Measurements from ENCODE around the gene TANC1. TPM values are rescaled to one million over a fixed set of nuclear protein-coding genes. Genes with fewer than 3 reads are reported as not detected.

TANC1 gene
- total and polyA plus RNA-seq, 2 donors (not counting 3 experiments of a cell fraction or from before 2014, with no cell fraction given): 58.9 to 99.4 TPM

DNA sequence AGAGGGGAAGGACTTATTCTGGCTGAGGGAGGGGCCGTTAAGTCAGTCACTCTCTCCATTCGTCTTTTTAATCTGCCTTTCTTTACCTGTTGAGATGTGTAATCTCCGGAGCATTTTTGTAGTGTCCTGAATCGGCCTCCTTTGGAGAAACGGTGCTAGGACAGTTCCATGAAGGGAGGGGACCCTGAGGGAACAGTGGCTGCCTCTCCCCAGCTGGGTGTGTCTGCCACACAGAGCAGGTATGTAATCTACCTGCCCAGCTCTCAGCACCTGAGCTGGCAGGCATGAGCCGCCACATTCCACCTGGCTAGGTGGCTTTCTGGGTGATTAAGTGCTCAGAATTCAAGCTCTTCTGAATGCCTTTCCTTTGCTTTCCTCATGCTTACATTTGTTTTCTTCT is 186.9 kb downstream of the TANC1 start:
- Histone ChIP-seq H4K20me1 (replicated peaks; ENCODE audit: control insufficient read depth, extremely low read depth, insufficient read depth, low read length) (no peaks in the 10 kb centered on the region), H3K9me3 (replicated peaks; ENCODE audit: control insufficient read depth, insufficient read depth, low read length) (no peaks in the 10 kb centered on the region), H3K27ac (ENCODE audit: insufficient read depth, low read depth, low read length) (no peak overlapping the region), H3K27me3 (ENCODE audit: control insufficient read depth in 2 of 2, insufficient read depth in 2 of 2, low read length in 2 of 2) (no peaks in the 10 kb centered on the region), H2AFZ (ENCODE audit: low read depth, low read length) (no peak overlapping the region), H3K4me3 (replicated peaks in 1 of 3; ENCODE audit: insufficient read depth in 1 of 3, low read depth in 1 of 3, low read length in 3 of 3) (no peak overlapping the region), H3K79me2 (ENCODE audit: control insufficient read depth, insufficient read depth, low read length) (peaks cover 6% of the 10 kb centered on the region), H3K4me1 (ENCODE audit: control insufficient read depth, extremely low read depth, insufficient read depth, low read length) (peaks cover 38% of the 10 kb centered on the region), H3K36me3 (ENCODE audit: control insufficient read depth in 2 of 2, extremely low read depth in 1 of 2, insufficient read depth in 2 of 2, low read length in 2 of 2) (peaks cover 15 to 21% of the 10 kb centered on the region in 2 experiments), H3K9me1 (replicated peaks; ENCODE audit: control insufficient read depth, extremely low read depth, insufficient read depth, low read length) (no peaks in the 10 kb centered on the region), H3K9ac (replicated peaks; ENCODE audit: extremely low read depth, insufficient read depth, low read length) (no peak overlapping the region), H3K4me2 (ENCODE audit: insufficient read depth, low read length) (no peak overlapping the region)
- dilution Hi-C loops (cut with MboI; ENCODE audit: extremely low pct_ligation_motif_present, low sequenced_read_pairs): no loop called here
- intact Hi-C loops (cut with micrococcal nuclease): no loop called here
- POLR2A ChIA-PET: no interaction called here
- CTCF ChIA-PET: interaction anchor here (1.1 to 3.0 kb wide), 5 partner anchors 9 to 36 kb away, joined by 5 to 13 read pairs (median 5); no protein-coding TSS in a partner anchor
- FAIRE-seq (no peak), DNase-seq (ENCODE audit: low read depth, low spot score) (no peak)
- no TSS peak for BruUV-seq (replicated peaks)
- TF ChIP-seq POLR2A (IDR thresholded peaks at IDR 0.05; ENCODE audit: low read depth, low read length) (no peak), MYC (IDR thresholded peaks at IDR 0.05; ENCODE audit: low read depth, low read length) (no peak)

DNA sequence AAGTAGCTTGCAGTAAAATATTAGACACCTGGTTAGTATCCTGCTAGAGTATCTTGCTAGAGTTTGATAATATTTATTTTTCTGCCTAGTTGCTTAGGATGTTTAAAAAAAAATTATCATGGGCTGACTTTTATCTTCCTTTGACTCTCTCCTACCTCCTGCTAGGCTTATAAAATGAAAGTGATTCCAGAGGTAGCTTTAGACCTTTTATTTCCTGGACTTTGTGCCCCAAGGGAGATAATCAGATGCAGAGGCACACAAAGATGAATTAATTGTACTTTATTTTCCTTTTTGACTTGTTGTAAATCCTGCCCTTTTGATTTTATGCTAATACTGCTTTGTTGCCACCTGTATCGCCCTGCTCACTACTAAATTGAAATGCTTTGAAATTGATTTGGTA is 187.4 kb downstream of the TANC1 start:
- no peaks in the 10 kb centered on the region for H3K27me3 ChIP-seq (ENCODE audit: control insufficient read depth in 2 of 2, insufficient read depth in 2 of 2, low read length in 2 of 2)
- no peak overlapping the region for H3K4me3 ChIP-seq (replicated peaks in 1 of 3; ENCODE audit: insufficient read depth in 1 of 3, low read depth in 1 of 3, low read length in 3 of 3)
- H3K79me2 ChIP-seq (ENCODE audit: control insufficient read depth, insufficient read depth, low read length): peaks cover 6% of the 10 kb centered on the region
- no TSS peak for BruUV-seq (replicated peaks)
- H3K9ac ChIP-seq (replicated peaks; ENCODE audit: extremely low read depth, insufficient read depth, low read length): no peak overlapping the region
- no peak for TF ChIP-seq EZH2 (IDR thresholded peaks at IDR 0.05; ENCODE audit: borderline replicate concordance, low read depth, low read length, severe bottlenecking)
- no peak for TF ChIP-seq JUN (IDR thresholded peaks at IDR 0.05; ENCODE audit: borderline replicate concordance, insufficient read depth, insufficient read length, low read depth)
- no peak for TF ChIP-seq FOS (IDR thresholded peaks at IDR 0.05; ENCODE audit: borderline replicate concordance, insufficient read depth, low read length)
- TF ChIP-seq, protein P1, sequence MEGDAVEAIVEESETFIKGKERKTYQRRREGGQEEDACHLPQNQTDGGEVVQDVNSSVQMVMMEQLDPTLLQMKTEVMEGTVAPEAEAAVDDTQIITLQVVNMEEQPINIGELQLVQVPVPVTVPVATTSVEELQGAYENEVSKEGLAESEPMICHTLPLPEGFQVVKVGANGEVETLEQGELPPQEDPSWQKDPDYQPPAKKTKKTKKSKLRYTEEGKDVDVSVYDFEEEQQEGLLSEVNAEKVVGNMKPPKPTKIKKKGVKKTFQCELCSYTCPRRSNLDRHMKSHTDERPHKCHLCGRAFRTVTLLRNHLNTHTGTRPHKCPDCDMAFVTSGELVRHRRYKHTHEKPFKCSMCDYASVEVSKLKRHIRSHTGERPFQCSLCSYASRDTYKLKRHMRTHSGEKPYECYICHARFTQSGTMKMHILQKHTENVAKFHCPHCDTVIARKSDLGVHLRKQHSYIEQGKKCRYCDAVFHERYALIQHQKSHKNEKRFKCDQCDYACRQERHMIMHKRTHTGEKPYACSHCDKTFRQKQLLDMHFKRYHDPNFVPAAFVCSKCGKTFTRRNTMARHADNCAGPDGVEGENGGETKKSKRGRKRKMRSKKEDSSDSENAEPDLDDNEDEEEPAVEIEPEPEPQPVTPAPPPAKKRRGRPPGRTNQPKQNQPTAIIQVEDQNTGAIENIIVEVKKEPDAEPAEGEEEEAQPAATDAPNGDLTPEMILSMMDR (IDR thresholded peaks at IDR 0.05; ENCODE audit: extremely low read depth in 1 of 2, insufficient read depth in 1 of 2, low read depth in 1 of 2, low read length in 2 of 2): no peak
- no peak for TF ChIP-seq POLR2AphosphoS5 (IDR thresholded peaks at IDR 0.05; ENCODE audit: insufficient read depth, low read depth, low read length)
- TF ChIP-seq POLR2A (IDR thresholded peaks at IDR 0.05; ENCODE audit: low read depth, low read length): no peak
- no peak for TF ChIP-seq MYC (IDR thresholded peaks at IDR 0.05; ENCODE audit: low read depth, low read length)
- TF ChIP-seq, protein P2, sequence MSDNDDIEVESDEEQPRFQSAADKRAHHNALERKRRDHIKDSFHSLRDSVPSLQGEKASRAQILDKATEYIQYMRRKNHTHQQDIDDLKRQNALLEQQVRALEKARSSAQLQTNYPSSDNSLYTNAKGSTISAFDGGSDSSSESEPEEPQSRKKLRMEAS (IDR thresholded peaks at IDR 0.05; ENCODE audit: insufficient read depth, insufficient read length): no peak
- TF ChIP-seq GATA2 (IDR thresholded peaks at IDR 0.05; ENCODE audit: insufficient read depth, insufficient read length, low read depth, low read length): no peak
- H3K4me1 ChIP-seq (ENCODE audit: control insufficient read depth, extremely low read depth, insufficient read depth, low read length): peaks cover 38% of the 10 kb centered on the region
- peaks cover 18 to 20% of the 10 kb centered on the region in 2 experiments for H3K36me3 ChIP-seq (ENCODE audit: control insufficient read depth in 2 of 2, extremely low read depth in 1 of 2, insufficient read depth in 2 of 2, low read length in 2 of 2)
- ChIA-PET CTCF (interaction anchor here (1.6 to 3.0 kb wide), 3 partner anchors 9 to 37 kb away, joined by 5 to 13 read pairs (median 12); no protein-coding TSS in a partner anchor), POLR2A (no interaction called here)
- H2AFZ ChIP-seq (ENCODE audit: low read depth, low read length): no peak overlapping the region
- no peak overlapping the region for H3K4me2 ChIP-seq (ENCODE audit: insufficient read depth, low read length)
- no peak overlapping the region for H3K27ac ChIP-seq (ENCODE audit: insufficient read depth, low read depth, low read length)
- intact Hi-C loops (cut with micrococcal nuclease) (no loop called here), dilution Hi-C loops (cut with MboI; ENCODE audit: extremely low pct_ligation_motif_present, low sequenced_read_pairs) (no loop called here)
- H4K20me1 ChIP-seq (replicated peaks; ENCODE audit: control insufficient read depth, extremely low read depth, insufficient read depth, low read length): no peaks in the 10 kb centered on the region
- FAIRE-seq: no peak
- DNase-seq (ENCODE audit: low read depth, low spot score): no peak
- no peaks in the 10 kb centered on the region for H3K9me3 ChIP-seq (replicated peaks; ENCODE audit: control insufficient read depth, insufficient read depth, low read length)
- no peaks in the 10 kb centered on the region for H3K9me1 ChIP-seq (replicated peaks; ENCODE audit: control insufficient read depth, extremely low read depth, insufficient read depth, low read length)
